Muscle of leg (tissue), 11 donors: ENCODE results near the gene FPGS. TPM values are rescaled to one million over a fixed set of nuclear protein-coding genes. Genes with fewer than 3 reads are reported as not detected.

ENCODE experiments used
- DNase-seq: peaks from one replicate; pipeline ENCODE4 v3.0.0; 2013
- H3K27ac ChIP-seq: one replicate; pipeline ENCODE4 v1.5.1; 2013; ENCODE audit warnings: mild to moderate bottlenecking, low read length, control low read depth
- H3K27me3 ChIP-seq: one replicate; pipeline ENCODE4 v1.6.1; 2013; ENCODE audit warnings: low read length; ENCODE audit not compliant: control insufficient read depth, insufficient read depth
- H3K36me3 ChIP-seq: one replicate; pipeline ENCODE4 v1.6.1; 2013; ENCODE audit warnings: low read length; ENCODE audit not compliant: control insufficient read depth, insufficient read depth
- H3K4me1 ChIP-seq: one replicate; pipeline ENCODE4 v1.6.1; 2013; ENCODE audit warnings: low read length; ENCODE audit not compliant: control insufficient read depth, insufficient read depth
- H3K4me3 ChIP-seq: one replicate; pipeline ENCODE4 v1.5.1; 2013; ENCODE audit warnings: low read length, control low read depth
- H3K9me3 ChIP-seq: replicated peaks from 2 replicates; pipeline ENCODE4 v1.6.1; 2013; ENCODE audit warnings: low read depth, low read length; ENCODE audit not compliant: control insufficient read depth
- WGBS: methylation state at CpG from one replicate; pipeline ENCODE4 v1.1.5; 2013; ENCODE audit warnings: missing lambda C conversion rate; ENCODE audit not compliant: insufficient coverage; 5-methylcytosine and 5-hydroxymethylcytosine counted together
- polyA plus RNA-seq, 8 donors: library from polyadenylated mRNA; unstranded; fragments of 120-200 nt; gene quantifications; one replicate each; pipeline versions ENCODE4 v1.2.1 to v1.2.3, GENCODE V29; 2013; ENCODE audit warnings: inconsistent platforms in 1 of 8, low replicate concordance in 1 of 8; ENCODE audit not compliant: insufficient read length in 8 of 8, insufficient read depth in 1 of 8
- total RNA-seq: library from RNA; stranded (reverse); fragments of 120-200 nt; gene quantifications from one replicate; pipeline ENCODE4 v1.2.4, GENCODE V29; 2013

The FPGS gene
- total and polyA plus RNA-seq, 9 donors: 34.7 to 52.4 (median 43.6) TPM

DNA sequence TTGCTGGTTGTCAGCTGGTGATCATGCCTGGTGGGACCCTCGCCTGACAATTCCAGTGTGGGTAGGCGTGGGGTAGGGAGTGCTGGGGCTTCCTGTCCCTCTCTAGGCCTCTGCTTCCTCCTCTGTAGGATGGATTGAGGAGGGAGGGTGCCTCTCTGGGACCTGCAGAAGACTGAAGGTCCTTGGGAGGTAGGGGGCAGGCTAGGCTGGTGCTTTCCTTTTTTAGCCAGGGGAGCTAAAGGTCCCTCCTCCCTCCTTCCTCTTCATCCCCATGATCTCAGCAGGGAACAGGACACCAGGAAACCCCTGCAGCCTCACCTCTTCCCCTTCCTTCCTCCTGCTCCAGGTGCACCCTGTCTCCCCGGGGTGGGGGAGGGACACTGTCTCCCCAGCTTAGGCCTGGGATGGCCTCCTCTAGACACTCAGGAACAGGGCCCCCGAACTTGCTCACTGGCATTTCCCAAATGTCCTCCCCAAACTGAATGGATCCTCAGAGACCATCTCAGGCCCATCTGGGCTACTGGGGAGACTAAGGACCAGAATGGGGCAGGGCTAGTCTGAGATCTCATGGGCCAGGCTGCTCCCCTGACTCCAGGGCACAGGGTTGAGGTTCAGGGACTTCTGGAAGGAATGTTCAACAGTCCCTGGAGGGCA is 32.6 kb upstream of the FPGS start:
- WGBS: 56% methylated on average over 4 of the region's 4 CpGs
- DNase-seq: no peak
- Histone ChIP-seq H3K27me3 (no peaks in the 10 kb centered on the region), H3K27ac (peak overlapping the region; percentile 56), H3K9me3 (no peaks in the 10 kb centered on the region), H3K36me3 (peaks cover 13% of the 10 kb centered on the region), H3K4me1 (peaks cover 33% of the 10 kb centered on the region), H3K4me3 (peak overlapping the region; percentile 41)

- Histone ChIP-seq H3K4me3 (peak overlapping the region; percentile 41), H3K27me3 (no peaks in the 10 kb centered on the region), H3K4me1 (peaks cover 33% of the 10 kb centered on the region), H3K9me3 (no peaks in the 10 kb centered on the region), H3K36me3 (peaks cover 13% of the 10 kb centered on the region), H3K27ac (peak overlapping the region; percentile 56)
- no peak for DNase-seq
- no CpG with 5 or more reads among the region's 3 CpGs for WGBS
Observed at GRCh38 chr9:127770583-127770904, 32.1 kb upstream of the FPGS start.

DNA sequence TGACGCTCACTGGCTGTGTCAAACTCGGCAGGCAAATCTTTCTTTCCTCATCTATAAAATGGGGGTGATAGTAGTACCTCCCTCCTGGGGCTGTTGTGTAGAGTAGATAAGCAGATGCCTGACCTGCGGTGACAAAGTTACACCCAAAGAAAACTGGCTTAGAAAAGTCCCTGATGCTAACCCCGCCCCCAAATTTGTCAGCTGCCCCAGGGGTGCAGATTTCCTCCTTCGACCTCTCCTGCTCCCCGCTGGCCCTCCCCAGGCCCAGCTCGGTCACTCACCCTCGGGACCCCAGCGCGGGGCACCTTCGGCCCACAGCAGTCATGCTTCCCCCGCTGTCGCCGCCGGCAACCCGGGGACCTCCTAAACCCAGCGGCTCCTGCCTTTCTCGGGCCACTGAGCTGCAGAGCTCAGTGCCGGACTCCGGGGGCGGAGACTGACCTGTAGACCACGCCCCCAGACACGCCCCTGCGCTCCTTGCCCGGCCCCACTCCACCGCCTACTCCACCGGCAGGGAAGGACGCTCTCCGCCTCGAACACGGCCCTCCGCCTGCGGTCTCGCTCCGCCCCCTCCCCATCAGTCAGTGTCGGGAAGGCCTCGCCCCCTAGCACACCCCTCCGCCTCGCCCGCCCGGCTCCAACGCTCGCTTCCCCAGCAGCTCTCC is 31.6 kb upstream of the FPGS start:
- no peaks in the 10 kb centered on the region for H3K27me3 ChIP-seq
- H3K27ac ChIP-seq: peak overlapping the region; percentile 56
- H3K4me3 ChIP-seq: peak overlapping the region; percentile 41
- H3K9me3 ChIP-seq: no peaks in the 10 kb centered on the region
- WGBS: under 1% methylated on average over 38 of the region's 43 CpGs
- peaks cover 13% of the 10 kb centered on the region for H3K36me3 ChIP-seq
- DNase-seq: peak; percentile 98
- peaks cover 33% of the 10 kb centered on the region for H3K4me1 ChIP-seq

DNA sequence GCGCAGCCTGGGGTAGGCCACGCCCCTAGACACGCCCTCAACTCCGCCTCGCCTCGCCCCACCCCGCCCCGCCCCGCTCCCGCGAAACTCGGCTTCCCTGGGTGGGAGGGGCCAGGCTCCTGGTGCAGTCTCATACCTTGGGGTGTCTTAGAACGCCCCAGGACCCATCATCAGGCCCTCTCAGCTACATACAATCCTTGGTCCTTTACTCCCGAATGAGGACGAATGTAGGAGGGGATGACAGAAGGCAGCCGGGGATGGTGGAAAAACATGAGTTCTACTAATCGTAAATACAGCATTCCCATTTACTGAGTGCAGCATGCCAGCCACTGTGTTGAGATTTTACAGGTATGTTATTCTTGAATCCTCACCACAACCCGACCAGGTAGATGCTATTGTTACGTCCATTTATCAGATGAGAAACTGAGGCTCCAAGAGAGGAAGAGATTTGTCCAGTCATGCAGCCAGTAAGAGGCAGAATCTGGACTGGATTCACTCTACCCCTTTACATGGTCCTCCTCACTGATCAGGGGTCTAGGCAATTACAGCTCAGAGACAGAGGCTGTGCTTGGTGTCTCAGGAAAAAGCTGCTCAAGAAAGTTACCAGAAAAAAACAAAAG is 31.0 kb upstream of the FPGS start:
- Histone ChIP-seq H3K9me3 (no peaks in the 10 kb centered on the region), H3K4me1 (peaks cover 38% of the 10 kb centered on the region), H3K4me3 (peak overlapping the region; percentile 41), H3K36me3 (peaks cover 13% of the 10 kb centered on the region), H3K27me3 (no peaks in the 10 kb centered on the region), H3K27ac (no peak overlapping the region)
- no CpG with 5 or more reads among the region's 19 CpGs for WGBS
- no peak for DNase-seq

DNA sequence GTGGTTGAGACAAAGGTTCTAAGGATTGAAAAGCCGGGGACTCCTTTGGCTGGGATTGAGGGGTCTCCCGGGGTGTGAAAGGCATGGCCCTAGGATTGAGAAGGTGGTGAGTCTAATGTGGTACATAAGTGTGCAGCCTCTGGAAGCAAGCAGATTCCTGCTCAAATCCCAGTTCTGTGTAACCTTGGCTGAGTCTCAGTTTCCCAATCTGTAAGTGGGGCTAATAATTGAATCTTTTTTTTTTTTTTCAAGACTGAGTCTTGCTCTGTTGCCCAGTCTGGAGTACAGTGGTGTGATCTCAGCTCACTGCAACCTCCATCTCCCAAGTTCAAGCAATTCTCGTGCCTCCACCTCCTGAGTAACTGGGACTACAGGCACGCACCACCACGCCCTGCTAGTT is 30.1 kb upstream of the FPGS start:
- peaks cover 5% of the 10 kb centered on the region for H3K36me3 ChIP-seq

GRCh38 chr9:127773272-127773671 is 29.4 kb upstream of the FPGS start:
- Histone ChIP-seq H3K36me3 (peaks cover 5% of the 10 kb centered on the region), H3K27ac (no peak overlapping the region), H3K4me3 (no peak overlapping the region), H3K4me1 (peaks cover 33% of the 10 kb centered on the region), H3K9me3 (no peaks in the 10 kb centered on the region), H3K27me3 (no peaks in the 10 kb centered on the region)
- no peak for DNase-seq
- WGBS: 74% methylated on average over 3 of the region's 3 CpGs

More for the DNA sequence above, 30.1 kb upstream of the FPGS start:
- Histone ChIP-seq H3K27me3 (no peaks in the 10 kb centered on the region), H3K27ac (no peak overlapping the region), H3K9me3 (no peaks in the 10 kb centered on the region), H3K4me1 (peaks cover 37% of the 10 kb centered on the region), H3K4me3 (no peak overlapping the region)
- DNase-seq: no peak
- WGBS: 100% methylated on average over 1 of the region's 5 CpGs

DNA sequence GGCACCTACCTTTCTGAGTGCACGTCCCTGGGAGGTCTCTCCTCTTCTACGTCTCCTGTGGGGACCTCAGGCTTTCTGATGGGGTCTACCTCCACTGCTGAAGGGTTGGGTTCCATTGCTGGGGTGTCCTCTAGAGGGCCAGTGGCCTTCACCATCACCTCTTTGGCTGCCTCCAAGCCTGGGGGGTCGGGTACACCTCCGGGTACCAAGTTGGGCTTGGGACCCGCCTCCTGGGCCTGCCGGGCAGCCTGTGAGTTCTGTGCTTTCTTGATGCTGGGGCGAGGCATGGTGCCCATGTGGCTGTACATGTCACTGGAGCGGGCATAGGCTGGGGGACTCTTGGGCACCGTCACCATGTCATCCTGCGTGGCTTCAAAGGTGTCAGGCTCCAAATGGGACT is 28.7 kb upstream of the FPGS start:
- Histone ChIP-seq H3K36me3 (peaks cover 5% of the 10 kb centered on the region), H3K27me3 (no peaks in the 10 kb centered on the region), H3K9me3 (no peaks in the 10 kb centered on the region), H3K27ac (no peak overlapping the region), H3K4me1 (peaks cover 39% of the 10 kb centered on the region), H3K4me3 (no peak overlapping the region)
- DNase-seq: no peak
- 79% methylated on average over 10 of the region's 10 CpGs for WGBS

GRCh38 chr9:127776195-127776923 is 26.3 kb upstream of the FPGS start:
- DNase-seq: peak; percentile 61
- H3K4me1 ChIP-seq: peaks cover 39% of the 10 kb centered on the region
- peak overlapping the region; percentile 35 for H3K4me3 ChIP-seq

DNA sequence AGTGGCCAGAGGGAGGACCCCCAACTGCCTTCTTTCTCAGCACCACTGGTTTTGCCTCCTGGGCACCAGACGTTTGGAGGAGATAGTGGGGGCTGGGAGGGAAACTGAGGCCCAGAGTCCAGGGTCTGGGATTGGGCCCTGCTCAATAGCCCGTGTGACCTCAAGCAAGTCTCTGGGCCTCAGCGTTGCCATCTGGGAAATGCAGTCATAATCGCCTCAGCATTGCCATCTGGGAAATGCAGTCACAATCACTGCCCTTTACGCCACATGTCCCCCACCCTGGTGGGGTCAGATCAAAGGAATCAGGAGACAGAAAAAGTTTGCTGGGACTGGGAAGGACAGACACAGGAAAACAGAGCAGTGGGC is 25.8 kb upstream of the FPGS start:
- Histone ChIP-seq H3K9me3 (no peaks in the 10 kb centered on the region), H3K27me3 (no peaks in the 10 kb centered on the region), H3K27ac (no peak overlapping the region), H3K36me3 (peaks cover 5% of the 10 kb centered on the region), H3K4me3 (peak overlapping the region; percentile 35), H3K4me1 (peaks cover 39% of the 10 kb centered on the region)
- 88% methylated on average over 1 of the region's 5 CpGs for WGBS
- no peak for DNase-seq

More at GRCh38 chr9:127776195-127776923, 26.3 kb upstream of the FPGS start:
- Histone ChIP-seq H3K27ac (peak overlapping the region; percentile 6), H3K27me3 (no peaks in the 10 kb centered on the region), H3K9me3 (no peaks in the 10 kb centered on the region), H3K36me3 (peaks cover 5% of the 10 kb centered on the region)
- 58% methylated on average over 3 of the region's 15 CpGs for WGBS

DNA sequence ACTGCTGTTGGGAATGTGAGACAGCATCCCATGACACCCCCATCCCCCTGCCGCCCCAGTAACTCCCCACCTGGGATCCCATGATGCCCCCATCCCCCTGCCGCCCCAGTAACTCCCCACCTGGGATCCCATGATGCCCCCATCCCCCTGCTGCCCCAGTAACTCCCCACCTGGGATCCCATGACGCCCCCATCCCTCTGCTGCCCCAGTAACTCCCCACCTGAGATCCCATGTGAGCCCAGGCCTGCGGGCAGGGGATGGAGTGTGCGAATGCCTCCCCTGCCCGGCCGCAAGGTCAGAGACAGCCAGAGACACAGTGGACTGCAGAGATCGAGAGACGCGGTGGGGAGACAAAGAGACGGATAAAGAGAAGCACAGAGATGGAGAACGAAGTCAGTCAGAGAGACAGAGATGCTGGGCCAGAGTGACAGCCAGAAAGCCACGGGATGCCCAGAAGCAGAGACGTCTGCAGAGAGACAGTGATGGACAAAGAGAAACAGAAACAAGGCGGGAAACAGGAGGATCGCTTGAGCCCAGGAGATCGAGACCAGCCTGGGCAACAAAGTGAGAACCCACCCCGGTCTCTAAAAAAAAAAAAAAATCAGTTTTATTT is 25.2 kb upstream of the FPGS start:
- Histone ChIP-seq H3K36me3 (peaks cover 5% of the 10 kb centered on the region), H3K4me3 (peak overlapping the region; percentile 38), H3K9me3 (no peaks in the 10 kb centered on the region), H3K27me3 (no peaks in the 10 kb centered on the region), H3K27ac (no peak overlapping the region), H3K4me1 (peaks cover 39% of the 10 kb centered on the region)
- 80% methylated on average over 10 of the region's 18 CpGs for WGBS
- no peak for DNase-seq
